GM21381 (cell line): ENCODE results near the gene C5orf63.
"Not testable (repeated sequence)": the region's sequence is repeated elsewhere in the genome, so short reads cannot be mapped to it uniquely, and the experiment has no call there.

Experiments used
- ATAC-seq: cut with Tn5 transposase; IDR thresholded peaks from one replicate; pipeline ENCODE4 v1.9.1; 2021; ENCODE audit warnings: mild to moderate bottlenecking, moderate library complexity; ENCODE audit not compliant: unreplicated experiment

Gene C5orf63

GRCh38 chr5:127072861-127073846 is at the start of gene C5orf63:
C5orf63 (minus strand) TSS chr5:127073502; CDS start chr5:127058995, 14,507 bp downstream.
- ATAC-seq = peak; percentile 100

GRCh38 chr5:127112347-127112864 is 39.1 kb upstream of the C5orf63 start:
- no peak for ATAC-seq

DNA sequence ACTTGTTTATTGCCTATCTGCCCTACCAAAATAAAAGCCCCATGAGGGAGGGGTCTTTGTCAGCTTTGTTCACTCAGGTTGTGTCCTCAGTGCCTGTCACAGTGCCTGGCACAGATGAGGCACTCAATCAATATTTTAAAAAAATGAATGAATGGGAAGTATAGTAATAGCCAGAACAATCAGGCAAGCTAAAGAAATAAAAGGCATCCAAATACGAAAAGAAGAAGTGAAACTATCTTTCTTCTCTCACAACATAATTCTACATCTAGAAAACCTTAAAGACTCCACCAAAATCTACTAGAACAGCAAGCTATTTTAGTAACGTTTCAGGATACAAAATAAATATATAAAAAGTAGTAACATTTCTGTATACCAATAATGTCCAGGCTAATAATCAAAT is 37.8 kb upstream of the C5orf63 start:
- no peak for ATAC-seq

DNA sequence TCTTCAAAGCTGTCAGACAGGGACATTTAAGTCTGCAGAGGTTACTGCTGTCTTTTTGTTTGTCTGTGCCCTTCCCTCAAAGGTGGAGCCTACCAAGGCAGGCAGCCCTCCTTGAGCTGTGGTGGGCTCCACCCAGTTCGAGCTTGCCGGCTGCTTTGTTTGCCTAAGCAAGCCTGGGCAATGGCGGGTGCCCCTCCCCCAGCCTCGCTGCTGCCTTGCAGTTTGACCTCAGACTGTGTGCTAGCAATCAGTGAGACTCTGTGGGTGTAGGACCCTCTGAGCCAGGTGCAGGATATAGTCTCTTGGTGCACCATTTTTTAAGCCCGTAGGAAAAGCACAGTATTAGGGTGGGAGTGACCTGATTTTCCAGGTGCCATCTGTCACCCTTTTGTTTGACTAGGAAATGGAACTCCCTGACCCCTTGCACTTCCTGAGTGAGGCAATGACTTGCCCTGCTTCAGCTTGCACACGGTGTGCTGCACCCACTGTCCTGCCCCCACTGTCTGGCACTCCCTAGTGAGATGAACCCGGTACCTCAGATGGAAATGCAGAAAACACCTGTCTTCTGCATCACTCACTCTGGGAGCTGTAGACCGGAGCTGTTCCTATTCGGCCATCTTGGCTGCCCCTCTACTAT is 35.4 kb upstream of the C5orf63 start:
- not testable (repeated sequence) for ATAC-seq

DNA sequence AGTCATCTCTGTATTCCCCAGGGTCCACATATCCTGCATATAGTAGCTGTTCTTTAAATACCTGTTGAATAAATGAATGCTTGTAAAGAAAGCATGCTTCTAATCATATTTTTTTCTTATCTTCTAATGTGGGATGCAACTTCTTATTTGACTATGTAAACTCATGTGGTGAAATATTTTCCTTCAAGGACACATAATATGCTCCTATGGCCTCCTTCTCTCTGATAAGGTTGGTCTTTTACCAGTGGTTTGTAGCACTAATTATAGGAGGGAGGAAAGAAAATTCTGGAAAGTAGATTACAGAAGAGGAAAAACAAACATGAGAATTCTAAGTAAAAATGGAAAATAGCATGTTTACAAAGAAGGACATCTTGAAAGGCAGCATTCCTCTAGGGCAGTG is 28.6 kb upstream of the C5orf63 start:
- ATAC-seq = no peak

- no peak for ATAC-seq
These were observed 28.2 kb upstream of the C5orf63 start for GRCh38 chr5:127101533-127101932.

- no peak for ATAC-seq
These were observed 24.9 kb upstream of the C5orf63 start for GRCh38 chr5:127098241-127098640.

DNA sequence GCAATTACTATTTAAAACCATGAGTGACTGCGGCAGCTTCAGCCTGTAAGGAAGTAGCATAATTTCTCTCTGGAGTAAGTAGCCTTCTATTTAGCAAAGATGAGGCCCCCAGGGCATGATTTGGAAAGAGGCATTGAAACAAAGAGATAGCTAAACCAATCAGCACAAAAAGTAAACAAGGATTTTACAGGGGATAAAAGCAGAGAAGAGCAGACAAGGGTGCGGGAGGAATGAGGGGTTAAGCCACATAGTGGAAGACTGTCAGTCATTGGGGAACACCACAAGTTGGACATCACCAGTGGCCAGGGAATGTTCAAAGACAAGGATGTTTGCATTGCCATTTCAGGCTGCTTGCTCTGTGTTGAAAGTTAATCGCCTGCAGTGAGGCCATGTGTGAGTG is 24.0 kb upstream of the C5orf63 start:
- ATAC-seq = no peak

DNA sequence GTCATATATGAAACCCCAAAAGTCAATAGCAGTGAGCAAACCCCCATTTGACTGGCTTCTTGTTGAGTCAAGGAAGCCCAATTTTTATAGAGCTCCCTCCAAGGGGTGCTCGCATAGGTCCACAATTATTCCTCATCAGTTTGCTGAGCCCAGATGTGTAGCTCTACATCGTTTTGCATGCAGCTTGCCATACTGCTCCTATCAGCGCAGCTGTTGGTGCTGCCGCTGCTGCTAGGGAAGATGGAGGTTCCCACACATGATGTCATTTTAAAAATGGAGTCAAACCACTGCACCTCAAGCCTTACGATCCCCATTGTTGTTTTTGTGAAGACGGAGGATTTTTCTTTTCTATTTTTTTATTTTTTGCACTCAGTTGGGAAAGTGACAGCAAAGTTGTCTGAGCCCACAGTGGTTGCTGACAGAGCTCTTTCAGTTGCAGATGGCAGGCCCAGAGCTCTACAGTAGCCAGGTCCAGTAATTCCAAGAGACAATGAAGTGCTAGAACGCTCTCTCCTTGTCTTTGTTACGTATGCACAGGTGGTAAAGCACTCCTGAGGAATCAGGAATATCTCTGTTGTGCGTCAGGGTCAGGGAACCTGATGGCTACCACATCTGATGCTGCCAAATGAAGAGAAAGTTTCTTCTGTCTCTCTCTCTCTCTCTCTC is 23.2 kb upstream of the C5orf63 start:
- ATAC-seq = no peak

GRCh38 chr5:127094161-127094814 is 21.0 kb upstream of the C5orf63 start:
- ATAC-seq = no peak

DNA sequence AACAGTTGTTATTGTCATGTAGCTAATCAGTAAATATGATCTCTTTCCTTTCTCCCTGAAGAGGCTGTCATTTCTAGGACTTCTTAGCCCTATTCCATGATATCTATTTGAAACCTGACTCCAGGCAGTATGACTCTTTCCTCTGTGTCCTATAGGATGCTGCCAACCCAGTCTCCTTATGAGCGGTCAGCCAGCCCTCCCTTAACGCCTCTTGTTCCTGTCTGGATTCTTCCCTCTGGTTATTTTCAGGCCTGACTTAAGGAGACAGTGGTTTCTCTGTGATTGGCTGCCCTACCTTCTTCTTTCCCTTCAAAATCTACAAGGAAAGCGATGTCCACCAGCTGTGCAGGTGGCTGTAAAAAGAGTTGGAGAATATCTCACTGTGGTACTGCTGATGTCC is 19.4 kb upstream of the C5orf63 start:
- ATAC-seq = no peak

DNA sequence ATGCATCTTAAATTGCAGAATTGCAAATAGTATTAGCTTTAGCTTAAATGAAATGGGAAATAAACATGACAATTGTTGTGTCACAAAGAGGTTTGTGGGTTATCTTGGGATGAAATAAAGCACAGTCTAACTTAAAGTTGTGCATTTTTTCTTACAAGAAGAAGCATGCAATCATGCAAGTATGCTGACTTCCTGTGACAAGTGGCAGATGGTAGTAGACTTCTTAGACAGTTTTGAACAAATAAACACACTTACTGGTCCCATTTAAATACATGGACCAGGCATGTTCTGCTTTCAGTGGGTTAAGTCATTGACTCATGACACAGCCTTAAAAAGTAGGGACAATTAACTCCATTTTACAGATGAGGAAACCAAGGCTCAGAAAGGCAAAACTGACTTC is 15.9 kb upstream of the C5orf63 start:
- ATAC-seq = no peak

DNA sequence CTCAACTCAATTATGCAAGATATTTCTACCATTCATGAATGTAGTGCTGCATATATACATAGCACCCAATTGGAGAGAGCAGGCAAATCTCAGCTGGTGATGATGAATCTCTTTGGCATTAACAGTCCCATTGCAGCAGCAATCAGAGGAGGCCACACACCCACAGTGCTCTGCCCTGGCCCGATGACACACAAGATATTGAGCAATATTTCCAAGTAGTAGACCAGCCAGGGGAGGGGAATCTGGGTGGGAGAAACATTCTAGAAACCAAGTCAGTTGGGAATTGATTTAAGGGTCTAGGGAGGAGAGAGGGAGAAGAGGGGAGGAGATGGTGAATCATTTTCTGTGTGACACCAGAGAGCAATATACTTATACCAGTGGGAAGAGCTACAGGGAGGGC is 14.9 kb upstream of the C5orf63 start:
- ATAC-seq = no peak

DNA sequence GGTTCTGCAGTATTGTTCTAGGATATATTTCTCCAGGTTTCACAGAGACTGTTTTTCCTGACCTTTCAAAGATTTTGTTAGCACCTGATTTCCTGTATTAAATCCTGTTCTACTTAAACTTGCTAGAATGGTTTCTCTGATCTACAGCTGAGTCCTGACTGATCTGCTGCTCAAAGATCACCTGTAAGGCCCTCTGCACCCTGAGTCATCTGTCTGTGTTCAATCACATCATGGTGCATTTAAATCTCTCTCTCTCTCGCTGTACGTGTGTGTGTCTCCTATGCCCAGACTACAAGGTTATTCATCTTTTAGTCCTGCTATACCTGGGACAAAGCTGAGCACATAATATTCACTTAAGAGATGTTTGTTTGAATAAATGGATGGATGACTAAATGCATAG is 13.3 kb upstream of the C5orf63 start:
- no peak for ATAC-seq

DNA sequence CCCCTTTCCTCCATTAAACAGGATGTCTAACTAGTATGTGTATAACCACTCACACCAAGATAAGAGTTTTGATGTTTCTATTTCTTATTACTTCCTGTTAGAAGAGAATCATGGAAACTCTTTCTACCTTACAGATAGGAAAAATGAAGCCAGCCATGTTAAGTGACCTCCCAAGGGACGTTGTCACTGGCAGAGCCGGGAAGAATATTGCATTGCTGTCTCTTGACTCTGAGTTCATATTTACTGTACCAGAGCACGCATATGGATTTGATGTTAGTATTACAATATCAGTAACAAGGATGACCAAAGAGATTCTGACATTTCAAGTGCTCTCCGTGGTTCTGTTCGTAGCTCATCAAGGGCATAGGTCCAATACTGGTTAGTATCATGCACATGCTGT is 12.5 kb upstream of the C5orf63 start:
- ATAC-seq = no peak

DNA sequence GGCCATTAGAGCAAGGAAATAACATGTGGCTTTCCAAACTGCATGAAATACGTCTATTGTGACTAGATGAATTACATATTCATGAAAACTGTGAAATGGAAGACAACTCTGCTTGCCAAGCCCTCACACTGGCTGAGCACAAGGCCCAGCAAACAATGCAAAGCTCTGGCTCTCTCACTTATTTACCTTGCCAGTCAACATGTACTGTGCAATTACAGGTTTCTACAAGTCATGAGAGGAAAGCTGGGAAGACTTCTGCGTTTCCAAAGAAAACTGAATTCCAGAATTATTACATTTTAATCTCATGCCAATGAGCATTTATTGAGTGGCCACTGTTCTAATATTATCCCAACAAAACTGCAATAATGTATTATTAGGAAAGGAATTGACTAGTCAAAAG is 12.1 kb upstream of the C5orf63 start:
- no peak for ATAC-seq

GRCh38 chr5:127084656-127085055 is 11.4 kb upstream of the C5orf63 start:
- ATAC-seq = no peak

GRCh38 chr5:127083711-127084110 is 10.4 kb upstream of the C5orf63 start:
- no peak for ATAC-seq

DNA sequence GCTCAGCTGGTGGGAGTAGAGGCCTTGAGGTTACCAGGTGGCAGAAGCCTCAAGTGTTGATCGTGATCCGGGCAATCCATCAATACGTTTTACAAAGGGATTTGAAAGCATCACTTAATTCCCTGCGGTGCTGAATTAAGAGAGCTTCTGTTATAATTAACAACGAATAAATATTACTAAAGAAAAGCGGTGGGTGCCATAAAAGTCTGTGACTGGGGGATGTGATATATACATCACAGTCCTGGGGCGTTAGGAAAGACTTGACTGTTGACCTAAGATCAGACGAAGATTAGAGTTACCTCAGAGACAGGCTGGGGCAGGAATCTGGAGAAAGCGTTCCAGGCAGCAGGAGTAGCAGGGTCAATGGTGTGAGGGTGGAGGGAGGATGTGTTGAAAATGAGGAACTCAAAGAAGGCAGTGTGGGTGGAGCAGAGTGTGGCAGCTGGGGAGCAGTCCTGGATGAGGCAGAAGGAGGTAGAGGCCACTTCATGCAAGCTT is 6.7 kb upstream of the C5orf63 start:
- no peak for ATAC-seq

DNA sequence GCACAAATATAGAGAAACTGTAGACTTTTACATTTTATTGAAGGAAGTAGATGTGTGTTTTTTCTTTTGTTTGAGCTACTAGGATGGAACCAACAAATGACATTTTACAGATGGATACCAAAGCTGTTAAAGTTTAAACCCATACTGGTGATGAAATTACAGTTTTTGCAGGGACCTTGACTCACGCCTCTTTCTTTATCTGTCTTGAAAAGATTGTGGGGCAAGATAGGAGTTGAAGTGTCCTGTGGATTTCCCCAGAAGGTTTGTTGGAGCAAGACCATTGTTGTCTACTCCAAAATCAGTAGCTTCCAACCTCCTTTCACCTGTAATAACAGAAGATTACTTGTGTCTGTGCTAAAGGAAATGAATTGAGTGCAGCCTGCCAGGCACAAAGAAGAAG is 4.1 kb upstream of the C5orf63 start:
- ATAC-seq = no peak
